HCT116 (cell line): ENCODE measurements around the gene BYSL. TPM values are rescaled to one million over a fixed set of nuclear protein-coding genes. Genes with fewer than 3 reads are reported as not detected.

Experiments
- ATAC-seq: fragments of 200-7000 bp; cut with Tn5 transposase; 2 replicates; pipeline ENCODE4 v1.9.1; 2020; ENCODE audit warnings: mild to moderate bottlenecking, moderate library complexity
- BruUV-seq: library from RNA; stranded (reverse); fragments of 400-500 nt; replicated peaks from 2 replicates; lab custom pipeline; 2021; lab: Mats Ljungman, UMichigan
- CTCF ChIA-PET: fragments of 300-600 bp; sonication (Branson Sonifier 250); formaldehyde crosslinking; loops from one replicate; lab custom pipeline; 2021; ENCODE audit warnings: antibody characterized with exemption; lab: Charles Lee
- POLR2A ChIA-PET: fragments of 300-600, 350-600 bp; sonication (Branson Sonifier 250); formaldehyde crosslinking; loops from one replicate; lab custom pipeline; 2021; ENCODE audit warnings: antibody characterized with exemption; lab: Charles Lee
- RAD21 ChIA-PET, 2 experiments: fragments of 300-600 bp; sonication (Branson Sonifier 250); formaldehyde crosslinking; loops; one replicate each; lab custom pipeline; 2023; ENCODE audit warnings: low total read pairs in 2 of 2; ENCODE audit not compliant: uncharacterized antibody in 2 of 2, unreplicated experiment in 2 of 2, low non-redundant PET in 1 of 2; lab: Charles Lee
- DNase-seq: peaks from one replicate; pipeline ENCODE4 v3.0.0-alpha.2; 2010; ENCODE audit warnings: low read depth, low spot score
- H2AFZ ChIP-seq: fragments of 200-600 bp; shearing (Covaris generic), sonication (generic); 2 replicates; pipeline ENCODE4 v1.6.1; 2017; ENCODE audit warnings: low read depth, mixed run types, mixed read lengths, antibody characterized with exemption, low read length; ENCODE audit not compliant: poor library complexity, severe bottlenecking
- H3K27ac ChIP-seq: 2 replicates; pipeline ENCODE4 v1.5.1; 2012; ENCODE audit warnings: low read depth, low read length
- H3K27me3 ChIP-seq: fragments of 200-600 bp; sonication (generic); 2 replicates; pipeline ENCODE4 v1.6.1; 2016; ENCODE audit warnings: mixed run types, low read length, mixed read lengths; ENCODE audit not compliant: insufficient read depth
- H3K36me3 ChIP-seq, 2 experiments: fragments of 200-500 bp in 1 of 2; fragments of 200-600 bp in 1 of 2; sonication (Bioruptor generic) in 1 of 2; sonication (generic) in 1 of 2; 2 replicates each; pipeline versions ENCODE4 v1.5.1 to v1.6.1; 2014 to 2016; ENCODE audit warnings: low read length in 2 of 2, inconsistent platforms in 1 of 2, mixed read lengths in 1 of 2, mixed run types in 1 of 2; ENCODE audit not compliant: insufficient read depth in 2 of 2, control insufficient read depth in 1 of 2
- H3K4me1 ChIP-seq, 2 experiments: fragments of 200-600 bp in 1 of 2; sonication (generic) in 1 of 2; 2 replicates each; pipeline versions ENCODE4 v1.5.1 to v1.6.1; 2012 to 2017; ENCODE audit warnings: low read length in 2 of 2, inconsistent platforms in 1 of 2, mild to moderate bottlenecking in 1 of 2, mixed read lengths in 1 of 2, mixed run types in 1 of 2, moderate library complexity in 1 of 2; ENCODE audit not compliant: insufficient read depth in 2 of 2, control insufficient read depth in 1 of 2
- H3K4me2 ChIP-seq: fragments of 200-600 bp; sonication (generic); 2 replicates; pipeline ENCODE4 v1.6.1; 2017; ENCODE audit warnings: mixed run types, low read length, mixed read lengths
- H3K4me3 ChIP-seq, 2 experiments: fragments of 200-600 bp in 1 of 2; sonication (generic) in 1 of 2; replicated peaks in 1 of 2; 2 replicates each; pipeline ENCODE4 v1.5.1; 2011 to 2016; ENCODE audit warnings: low read length in 2 of 2, control low read depth in 1 of 2, low read depth in 1 of 2, mild to moderate bottlenecking in 1 of 2, mixed read lengths in 1 of 2, mixed run types in 1 of 2
- H3K79me2 ChIP-seq: fragments of 200-600 bp; sonication (generic); 2 replicates; pipeline ENCODE4 v1.6.1; 2017; ENCODE audit warnings: mild to moderate bottlenecking, mixed run types, low read length, moderate library complexity, mixed read lengths; ENCODE audit not compliant: insufficient read depth
- H3K9ac ChIP-seq: fragments of 200-600 bp; sonication (generic); 2 replicates; pipeline ENCODE4 v1.6.1; 2016; ENCODE audit warnings: low read length, mixed read lengths
- H3K9me2 ChIP-seq: fragments of 200-600 bp; sonication (generic), shearing (Covaris generic); 2 replicates; pipeline ENCODE4 v1.6.1; 2017; ENCODE audit warnings: mixed run types, mild to moderate bottlenecking, moderate library complexity; ENCODE audit not compliant: insufficient read depth
- H3K9me3 ChIP-seq, 2 experiments: fragments of 200-500 bp in 1 of 2; fragments of 200-600 bp in 1 of 2; sonication (Bioruptor generic) in 1 of 2; sonication (generic) in 1 of 2; 2 replicates each; pipeline ENCODE4 v1.6.1; 2014 to 2017; ENCODE audit warnings: low read length in 2 of 2, mixed read lengths in 2 of 2, inconsistent platforms in 1 of 2, low read depth in 1 of 2, mild to moderate bottlenecking in 1 of 2, mixed run types in 1 of 2, moderate library complexity in 1 of 2; ENCODE audit not compliant: control insufficient read depth in 1 of 2, insufficient read depth in 1 of 2
- H4K20me1 ChIP-seq: fragments of 200-600 bp; sonication (generic), shearing (Covaris generic); 2 replicates; pipeline ENCODE4 v1.6.1; 2017; ENCODE audit warnings: mixed run types, mild to moderate bottlenecking, moderate library complexity; ENCODE audit not compliant: insufficient read depth
- CEBPB ChIP-seq: IDR thresholded peaks from 2 replicates; pipeline ENCODE4 v1.6.1; 2012; ENCODE audit warnings: low read depth
- FOSL1 ChIP-seq: IDR thresholded peaks from 2 replicates; pipeline ENCODE4 v1.6.1; 2012; ENCODE audit warnings: low read depth
- JUND ChIP-seq: IDR thresholded peaks from 2 replicates; pipeline ENCODE4 v1.6.1; 2012
- MAX ChIP-seq: IDR thresholded peaks from 2 replicates; pipeline ENCODE4 v1.6.1; 2012
- POLR2AphosphoS5 ChIP-seq: IDR thresholded peaks from 2 replicates; pipeline ENCODE4 v1.6.1; 2011; ENCODE audit warnings: mild to moderate bottlenecking, low read depth, low read length, moderate library complexity
- REST ChIP-seq: IDR thresholded peaks from 2 replicates; pipeline ENCODE4 v1.6.1; 2012; ENCODE audit warnings: low read depth
- SP1 ChIP-seq: IDR thresholded peaks from 2 replicates; pipeline ENCODE4 v1.6.1; 2012; ENCODE audit warnings: low read depth
- SRF ChIP-seq: IDR thresholded peaks from 2 replicates; pipeline ENCODE4 v1.6.1; 2012; ENCODE audit warnings: low read depth
- intact Hi-C: fragments of 100-400 bp; cut with micrococcal nuclease; formaldehyde crosslinking; loops from 2 replicates; pipeline ENCODE4 v1.10.0; 2022
- total RNA-seq: library from RNA; stranded (reverse); gene quantifications from one replicate; pipeline ENCODE4 v1.2.1, GENCODE V29; 2021; ENCODE audit not compliant: unreplicated experiment

Gene BYSL
- total RNA-seq, 1 experiment from 2014 or later, result 55.7 TPM

- intact Hi-C loops, result no loop called here
- Histone ChIP-seq H3K4me2 (no peak overlapping the region), H3K9me2 (no peaks in the 10 kb centered on the region), H4K20me1 (peaks cover 5% of the 10 kb centered on the region; the same call in 1 of the 2 replicates), H2AFZ (no peak overlapping the region), H3K79me2 (peaks cover 36% of the 10 kb centered on the region), H3K27ac (no peak overlapping the region), H3K9me3 (no peaks in the 10 kb centered on the region), H3K27me3 (no peaks in the 10 kb centered on the region), H3K4me1 (0 out of 4 replicates have a peak, but pooled peaks cover 0 to 4% of the 10 kb centered on the region in 2 experiments), H3K9ac (no peak overlapping the region), H3K36me3 (peaks cover 58 to 67% of the 10 kb centered on the region in 2 experiments; a peak in 3 of 4 replicates), H3K4me3 (no peak overlapping the region)
- no TSS peak for BruUV-seq
- DNase-seq (no peak), ATAC-seq (no peak)
- CTCF ChIA-PET, result interaction anchor here (5.7 kb wide), 1 partner anchor 11 kb away, joined by 25 read pairs; the partner anchor contains the start of genes BYSL and MED20
- POLR2A ChIA-PET, result no interaction called here
- TF ChIP-seq REST (no peak), CEBPB (no peak), JUND (no peak), SP1 (no peak), MAX (no peak), POLR2AphosphoS5 (no peak), FOSL1 (no peak), SRF (no peak)
- RAD21 ChIA-PET, result no interaction called here
Measured at GRCh38 chr6:41932378-41932777, 11.1 kb downstream of the BYSL start.
